ENCODE results near the gene PRKCB. TPM values are rescaled to one million over a fixed set of nuclear protein-coding genes. Genes with fewer than 3 reads are reported as not detected.

The PRKCB gene
- polyA plus RNA-seq, 3 donors, result 3.9 to 4.7 (median 4.3) TPM

DNA sequence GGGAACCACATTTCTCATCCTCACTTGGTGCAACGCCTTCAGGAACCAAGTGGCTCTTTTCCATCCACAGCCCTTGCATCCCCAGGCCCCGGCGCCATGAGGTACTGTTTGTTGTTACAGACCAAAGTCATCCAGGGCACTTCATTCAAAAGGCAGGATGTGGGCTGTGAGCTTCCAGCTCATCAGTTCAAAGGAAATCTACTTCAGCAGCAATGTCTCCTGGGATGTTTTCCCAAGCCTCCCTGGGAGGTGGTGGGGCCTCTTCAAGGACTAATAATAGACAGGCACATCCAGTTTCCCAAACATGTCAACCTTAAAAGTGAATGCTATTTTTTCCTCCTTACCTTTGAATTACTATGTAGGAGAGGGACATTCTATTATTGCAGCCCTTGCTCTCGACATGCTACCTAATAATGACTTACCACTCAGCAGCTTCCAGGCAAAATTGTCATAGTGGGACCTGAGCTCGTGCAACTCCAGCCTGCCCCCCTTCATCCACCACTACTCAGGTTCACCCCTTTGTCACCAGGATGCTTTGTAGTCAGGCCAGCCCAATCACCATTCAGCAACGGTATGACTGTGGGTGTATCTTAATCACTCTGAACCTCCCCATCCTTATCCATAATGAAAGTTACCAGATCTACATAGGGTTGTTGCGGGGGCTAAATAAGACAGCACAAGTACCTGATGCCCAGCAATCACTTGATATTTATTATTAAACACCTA, 1.7 kb upstream of the PRKCB start:
- no peak for DNase-seq (ENCODE audit: low read depth in 3 of 3, low spot score in 2 of 3)

DNA sequence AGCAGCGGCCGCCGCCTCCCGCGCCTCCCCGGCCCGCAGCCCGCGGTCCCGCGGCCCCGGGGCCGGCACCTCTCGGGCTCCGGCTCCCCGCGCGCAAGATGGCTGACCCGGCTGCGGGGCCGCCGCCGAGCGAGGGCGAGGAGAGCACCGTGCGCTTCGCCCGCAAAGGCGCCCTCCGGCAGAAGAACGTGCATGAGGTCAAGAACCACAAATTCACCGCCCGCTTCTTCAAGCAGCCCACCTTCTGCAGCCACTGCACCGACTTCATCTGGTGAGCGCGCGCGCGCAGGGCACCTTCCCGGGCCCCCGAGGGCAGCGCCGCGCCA, 258 bp downstream of the PRKCB start:
- DNase-seq (ENCODE audit: low read depth in 3 of 3, low spot score in 2 of 3), result no peak

DNA sequence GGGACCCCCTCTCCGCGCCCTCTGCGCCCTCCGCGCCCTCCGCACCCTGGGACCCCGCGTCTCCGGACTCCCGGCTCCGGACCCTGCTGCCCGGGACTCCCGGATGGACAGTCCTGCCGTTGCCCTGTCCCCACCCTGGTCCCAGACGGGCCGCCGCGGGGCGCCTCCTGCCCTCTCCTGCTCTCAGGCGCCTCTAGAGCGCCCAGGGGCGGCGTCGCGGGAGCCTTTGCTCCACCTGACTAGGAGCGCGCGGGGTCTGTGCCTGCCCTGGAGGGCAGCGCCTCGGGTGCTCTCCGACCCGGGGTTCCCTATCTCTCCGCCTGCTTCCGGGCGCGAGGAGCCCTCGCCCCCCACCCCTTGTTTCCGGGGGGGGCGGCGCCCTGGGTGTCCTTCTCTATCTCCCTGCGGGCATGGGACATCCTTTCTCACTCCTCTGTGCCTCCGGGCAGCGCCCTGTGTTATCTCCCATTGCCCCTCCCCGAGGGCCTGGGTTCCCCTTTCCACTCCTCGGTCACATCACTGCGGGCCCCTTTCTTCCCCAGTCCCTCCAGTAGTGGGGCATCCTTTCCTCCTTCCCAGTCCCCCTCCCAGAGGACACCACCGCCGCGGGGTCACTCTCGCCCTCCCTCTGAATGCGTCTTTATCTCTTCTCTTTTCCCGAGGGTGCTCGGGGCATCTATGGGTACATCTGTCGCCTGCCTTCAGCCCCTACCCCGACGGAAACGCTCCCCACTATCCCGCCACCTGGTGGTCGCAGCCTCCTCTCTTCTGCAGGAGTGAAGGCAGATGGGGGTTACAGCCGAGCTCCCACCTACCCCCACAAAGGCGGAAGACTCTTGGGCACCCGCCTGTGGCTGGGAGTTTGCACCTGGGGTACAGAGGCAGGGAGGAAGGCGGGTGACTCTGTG, 875 bp downstream of the PRKCB start:
- no peak for DNase-seq (ENCODE audit: low read depth in 3 of 3, low spot score in 2 of 3)

DNA sequence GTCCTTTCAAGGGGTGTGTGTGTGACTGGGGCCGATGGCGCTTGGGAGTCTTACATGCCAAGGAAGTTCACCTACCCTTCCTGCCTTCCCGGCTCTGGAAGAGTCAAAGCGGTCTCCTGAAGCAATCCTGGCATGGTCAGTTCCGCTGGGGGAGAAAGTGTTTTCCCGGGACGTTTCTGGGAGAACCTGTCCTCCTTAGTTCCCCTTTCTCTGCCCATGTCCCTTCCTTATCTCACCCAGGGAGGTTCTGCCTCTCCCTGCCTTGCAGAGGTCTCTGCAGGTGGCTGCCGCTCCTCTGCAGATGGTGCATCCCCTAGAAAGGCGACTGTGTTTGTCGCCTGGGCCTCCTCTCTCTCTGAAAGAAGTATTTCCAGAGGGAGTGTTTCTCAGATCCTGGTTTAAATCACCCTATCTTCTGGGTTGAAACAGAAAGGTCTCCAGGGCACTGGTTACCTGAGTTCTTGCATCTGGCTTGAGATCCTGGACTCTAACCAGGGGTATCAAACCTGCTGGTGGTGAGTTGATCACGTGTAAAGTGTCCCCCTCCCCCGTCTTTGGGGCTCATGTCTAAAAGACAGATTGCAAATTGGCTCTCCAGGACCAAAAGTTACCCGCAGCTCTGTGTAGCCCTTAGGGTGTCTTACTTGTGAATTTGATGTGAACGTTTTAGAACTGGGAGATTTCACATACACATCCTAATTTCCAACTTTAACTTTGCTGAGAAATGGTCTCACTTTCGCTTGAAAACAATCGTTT, 1.9 kb downstream of the PRKCB start:
- DNase-seq (ENCODE audit: low read depth in 3 of 3, low spot score in 2 of 3), result no peak

DNA sequence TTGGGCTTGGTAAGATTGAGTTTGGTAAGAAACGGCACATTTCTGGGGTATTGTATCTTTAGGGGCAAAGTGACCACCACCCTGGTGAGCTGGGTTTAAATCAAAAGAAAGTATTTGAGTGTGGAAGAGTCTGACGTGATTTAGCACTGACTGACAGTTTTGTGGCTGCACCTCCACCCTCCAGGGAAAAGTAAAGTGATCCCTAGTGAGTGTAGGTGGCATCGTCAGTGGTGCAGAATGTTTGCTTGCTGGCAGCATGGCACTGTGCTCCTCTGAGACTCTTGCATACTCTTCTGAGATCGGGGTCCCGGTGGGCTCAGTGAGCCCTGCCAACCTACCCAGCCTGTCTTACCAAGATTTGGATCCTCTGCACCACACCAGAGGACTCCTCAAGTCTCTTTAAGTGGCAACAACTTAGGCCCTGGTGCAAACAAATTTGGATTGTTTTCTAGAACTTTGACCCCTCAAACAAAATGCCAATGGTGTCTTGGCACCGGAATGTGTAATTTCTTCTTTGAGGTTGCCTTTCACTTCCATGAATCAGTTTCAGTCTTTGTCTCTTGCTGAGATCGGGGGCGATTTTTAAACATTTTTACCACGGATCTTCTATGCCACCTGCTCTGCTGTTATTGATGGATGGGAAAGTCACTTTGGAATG, 2.8 kb downstream of the PRKCB start:
- no peak for DNase-seq (ENCODE audit: low read depth in 3 of 3, low spot score in 2 of 3)

DNA sequence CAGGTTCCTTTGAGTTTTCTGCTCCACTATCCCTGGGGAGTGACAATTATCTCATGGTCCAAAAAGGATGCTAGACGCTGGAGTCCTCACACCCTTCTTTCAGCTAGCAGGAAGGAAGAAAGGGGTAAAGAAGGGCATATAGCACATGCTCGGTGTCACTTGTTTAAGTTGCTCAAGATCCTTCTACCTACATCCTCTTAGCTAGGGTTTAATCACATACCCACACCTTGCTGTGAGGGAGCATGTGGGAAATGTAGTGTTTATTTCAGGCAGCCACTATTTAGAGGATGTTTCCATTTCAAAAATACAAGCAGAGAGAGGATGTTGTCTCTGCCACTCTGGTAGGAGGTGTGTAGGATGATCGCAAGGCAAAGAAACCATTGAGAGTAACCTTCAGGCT, 4.5 kb downstream of the PRKCB start:
- no peak for DNase-seq (ENCODE audit: low read depth in 3 of 3, low spot score in 2 of 3)

DNA sequence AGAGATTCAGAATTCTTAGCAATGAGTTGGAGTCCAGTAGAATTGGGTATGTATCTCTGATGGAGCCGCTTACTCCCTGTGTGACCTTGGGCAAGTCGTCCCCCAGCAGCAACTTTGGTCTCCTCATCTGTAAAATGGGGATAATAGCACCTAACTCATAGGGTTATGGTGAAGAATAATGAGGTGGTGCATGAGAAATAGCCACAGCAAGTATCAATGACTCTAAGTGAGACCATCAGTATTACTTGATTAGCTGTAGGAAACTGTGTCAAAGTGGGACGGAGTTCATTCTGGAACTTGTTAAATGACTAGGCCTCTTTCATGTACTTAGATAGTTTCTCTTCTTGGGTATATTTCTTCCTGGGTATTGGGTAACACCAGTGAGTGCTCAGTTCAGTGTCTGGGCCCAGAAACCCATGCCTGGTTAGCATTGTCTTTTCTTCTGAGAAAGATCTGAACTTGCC, 6.4 kb downstream of the PRKCB start:
- no peak for DNase-seq (ENCODE audit: low read depth in 3 of 3, low spot score in 2 of 3)

DNA sequence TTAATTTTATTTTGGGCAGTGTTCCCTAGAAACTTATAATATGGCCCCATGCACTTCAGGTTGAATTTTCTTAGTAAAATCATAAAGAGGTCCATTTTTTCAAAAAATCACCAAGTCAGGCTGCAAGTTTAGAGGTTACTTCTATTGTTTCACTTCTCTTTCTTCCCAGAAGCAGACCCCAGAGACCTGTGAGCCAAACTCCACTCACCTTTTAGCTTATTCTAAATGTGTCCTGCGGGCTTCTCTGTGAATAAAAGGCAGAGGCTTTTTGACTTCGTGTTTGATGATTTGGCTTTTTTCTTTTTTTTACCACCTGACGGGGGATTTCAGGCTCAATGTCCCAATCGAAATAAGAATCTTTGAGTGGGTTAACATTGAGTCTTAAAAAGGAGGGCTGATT, 7.4 kb downstream of the PRKCB start:
- no peak for DNase-seq (ENCODE audit: low read depth in 3 of 3, low spot score in 2 of 3)

DNA sequence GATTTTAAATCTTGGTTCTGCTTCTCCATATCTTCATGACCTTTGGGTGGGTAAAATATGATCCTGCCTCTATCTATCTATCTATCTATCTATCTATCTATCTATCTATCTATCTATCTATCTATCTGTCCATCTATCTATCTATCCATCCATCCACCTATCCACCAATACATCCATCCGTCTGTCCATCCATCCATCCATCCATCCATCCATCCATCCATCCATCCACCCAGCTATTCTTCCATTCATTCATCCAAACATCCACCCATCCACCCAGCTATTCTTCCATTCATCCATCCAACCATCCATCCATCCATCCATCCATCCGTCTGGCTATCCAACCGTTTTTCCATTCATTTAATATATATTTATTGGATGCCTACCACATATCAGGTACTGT, 11.5 kb downstream of the PRKCB start:
- no peak for DNase-seq (ENCODE audit: low read depth in 3 of 3, low spot score in 2 of 3)

DNA sequence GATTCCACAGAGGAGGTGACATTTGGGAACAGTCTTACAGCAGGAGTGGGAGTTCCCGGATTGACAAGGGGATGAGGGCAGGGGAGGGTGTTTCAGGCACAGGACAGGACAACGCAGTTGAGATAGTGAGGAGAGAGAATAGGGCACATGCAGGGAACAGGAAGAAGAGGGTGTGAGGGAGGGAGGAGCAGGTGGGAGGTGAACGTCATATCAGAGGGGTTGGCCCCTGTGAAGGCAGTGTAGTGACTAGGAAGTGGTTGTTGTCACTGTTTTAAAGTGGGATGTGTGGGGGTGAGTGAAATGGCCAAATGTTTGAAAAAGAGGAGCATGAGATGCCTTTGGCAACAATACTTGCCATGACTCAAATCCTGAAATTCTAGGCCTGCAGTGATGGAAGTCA, 12.2 kb downstream of the PRKCB start:
- no peak for DNase-seq (ENCODE audit: low read depth in 3 of 3, low spot score in 2 of 3)

DNA sequence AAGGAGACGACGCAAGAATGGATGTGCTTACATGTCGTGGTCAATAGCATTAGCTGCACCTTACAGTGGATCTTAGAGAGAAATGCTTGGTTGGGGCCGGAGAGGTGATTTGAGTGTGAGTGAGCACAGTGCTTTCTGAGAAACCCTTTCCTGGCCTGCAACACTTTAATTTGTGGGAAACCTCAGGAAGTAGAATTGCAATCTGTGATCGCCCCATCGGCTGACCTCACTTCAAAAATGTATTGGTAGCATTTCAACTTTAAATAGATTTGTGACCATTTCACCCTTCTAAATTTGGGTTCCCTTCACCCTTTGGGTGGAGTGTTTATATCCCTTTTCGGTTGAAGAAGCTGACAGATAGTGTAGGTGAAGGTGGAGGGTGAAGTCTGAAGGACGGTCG, 13.2 kb downstream of the PRKCB start:
- DNase-seq (ENCODE audit: low read depth in 3 of 3, low spot score in 2 of 3), result no peak

DNA sequence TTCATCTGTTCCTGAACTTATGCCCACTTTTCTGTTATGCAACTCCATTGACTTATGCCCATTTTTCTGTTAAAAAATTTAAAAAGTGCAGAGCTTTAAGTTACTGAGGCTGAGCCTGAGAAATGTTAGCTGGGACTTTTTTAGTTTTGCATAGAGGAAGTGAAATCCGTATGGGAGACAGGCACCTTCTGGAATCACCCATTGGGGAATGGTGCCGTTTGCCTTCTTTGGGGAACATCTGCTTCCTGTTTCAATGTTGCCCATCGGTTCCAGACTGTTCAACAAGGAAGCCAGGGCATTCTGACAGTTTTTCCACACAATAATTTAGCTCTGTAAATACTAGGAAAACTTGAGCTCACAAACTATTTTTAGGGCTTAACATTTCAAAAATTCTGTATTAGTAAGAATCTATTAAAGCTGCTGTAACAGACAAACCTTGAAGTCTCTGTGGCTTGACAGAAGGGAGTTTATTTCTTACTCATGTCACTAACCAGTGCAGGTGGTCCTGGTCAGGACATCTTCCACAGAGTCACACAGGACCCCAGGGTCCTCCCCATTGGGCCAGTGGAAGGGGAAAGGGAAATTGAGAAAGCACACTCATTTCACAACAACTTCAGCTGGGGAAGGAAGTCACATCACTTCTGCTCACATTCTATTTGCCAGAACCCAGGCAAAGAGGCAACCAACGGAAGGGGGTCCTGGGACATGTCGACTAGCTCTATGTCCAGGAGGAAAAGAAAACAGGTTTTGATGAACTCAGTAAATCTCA, 17.2 kb downstream of the PRKCB start:
- DNase-seq (ENCODE audit: low read depth in 3 of 3, low spot score in 2 of 3), result no peak

DNA sequence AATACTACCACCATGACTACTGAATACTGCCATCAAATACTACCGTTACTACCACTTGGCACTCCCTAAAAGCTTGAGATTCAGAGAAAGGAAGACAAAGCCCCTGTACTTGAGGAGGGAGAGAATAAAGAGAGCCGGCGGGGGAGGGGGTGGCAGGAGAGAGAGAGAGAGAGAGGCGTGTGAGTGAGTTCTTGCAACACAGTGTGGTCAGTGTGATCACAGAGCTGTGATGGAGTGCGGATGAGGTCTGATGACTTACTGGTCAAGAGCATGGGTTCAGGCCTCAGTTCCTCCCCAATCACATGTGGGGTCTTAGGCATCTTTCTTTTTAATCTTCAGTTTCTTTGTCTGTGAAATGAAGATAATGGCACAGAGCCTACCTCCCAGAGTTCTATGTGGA, 19.2 kb downstream of the PRKCB start:
- DNase-seq (ENCODE audit: low read depth in 3 of 3, low spot score in 2 of 3), result no peak

DNA sequence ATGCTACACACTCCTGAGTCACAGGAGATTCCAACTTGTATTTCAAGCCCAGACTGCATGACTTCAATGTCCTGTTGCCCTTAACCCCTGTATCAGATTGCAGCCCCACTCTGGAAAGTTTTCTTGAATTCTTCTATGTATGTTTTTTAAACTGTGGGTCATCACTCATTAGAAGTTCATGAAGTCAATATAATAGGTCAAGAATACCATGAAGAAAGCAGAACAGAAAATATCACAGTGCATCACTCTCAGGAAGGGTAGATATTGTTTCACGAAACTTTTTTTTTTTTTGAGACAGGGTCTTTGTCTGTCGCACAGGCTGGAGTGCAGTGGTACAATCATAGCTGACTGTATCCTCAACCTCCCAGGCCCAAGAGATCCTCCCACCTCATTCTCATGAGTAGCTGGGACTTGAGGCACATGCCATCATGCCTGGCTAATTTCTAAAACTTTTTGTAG, 20.5 kb downstream of the PRKCB start:
- no peak for DNase-seq (ENCODE audit: low read depth in 3 of 3, low spot score in 2 of 3)

DNA sequence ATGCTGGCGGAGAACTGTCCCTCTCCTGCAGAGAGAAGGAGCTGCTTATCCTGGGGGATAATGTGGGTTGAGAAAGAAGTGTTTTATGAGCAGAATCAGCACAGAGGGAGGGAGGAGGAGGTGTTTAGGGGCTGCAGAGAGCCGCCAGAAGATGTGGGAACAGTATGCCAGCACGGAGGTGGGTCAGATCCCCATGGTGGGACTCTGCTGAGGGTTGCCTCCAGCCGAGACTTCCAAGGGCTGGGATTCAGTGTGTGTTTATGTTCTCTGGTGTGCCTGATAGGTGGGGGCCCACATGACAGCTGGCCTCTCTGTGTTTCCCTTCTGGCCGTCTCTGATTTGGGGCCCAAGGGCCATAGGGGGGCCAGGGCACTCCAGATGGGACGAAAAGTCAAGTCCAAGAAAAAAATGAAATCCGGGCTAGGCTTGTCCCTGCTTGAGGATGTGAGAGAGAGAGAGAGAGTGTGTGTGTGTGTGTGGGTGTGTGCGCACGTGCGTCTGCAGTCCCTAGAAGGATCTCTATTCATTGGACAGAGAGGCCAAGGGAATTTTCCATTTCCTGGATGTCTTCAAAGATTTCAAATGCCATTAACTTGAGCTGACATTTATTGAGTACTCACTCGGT, 21.6 kb downstream of the PRKCB start:
- DNase-seq (ENCODE audit: low read depth in 3 of 3, low spot score in 2 of 3), result no peak

DNA sequence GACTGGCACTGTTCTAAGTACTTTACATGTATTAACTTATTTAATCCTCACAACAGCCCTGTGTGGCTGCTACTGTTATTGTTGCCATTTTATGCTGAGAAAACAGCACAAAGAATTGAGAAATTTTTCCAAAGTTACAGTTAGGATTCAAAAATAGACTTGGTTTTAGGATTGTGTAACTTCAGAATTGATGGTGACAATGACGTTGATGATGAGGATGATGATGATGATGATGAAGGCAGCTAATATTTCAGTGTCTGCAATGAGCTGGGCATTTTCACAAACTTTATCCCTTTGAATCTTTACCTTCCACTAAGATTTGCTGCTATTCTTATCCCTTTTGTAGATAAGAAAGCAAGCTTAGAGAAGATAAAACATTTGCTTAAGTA, 22.1 kb downstream of the PRKCB start:
- no peak for DNase-seq (ENCODE audit: low read depth in 3 of 3, low spot score in 2 of 3)

DNA sequence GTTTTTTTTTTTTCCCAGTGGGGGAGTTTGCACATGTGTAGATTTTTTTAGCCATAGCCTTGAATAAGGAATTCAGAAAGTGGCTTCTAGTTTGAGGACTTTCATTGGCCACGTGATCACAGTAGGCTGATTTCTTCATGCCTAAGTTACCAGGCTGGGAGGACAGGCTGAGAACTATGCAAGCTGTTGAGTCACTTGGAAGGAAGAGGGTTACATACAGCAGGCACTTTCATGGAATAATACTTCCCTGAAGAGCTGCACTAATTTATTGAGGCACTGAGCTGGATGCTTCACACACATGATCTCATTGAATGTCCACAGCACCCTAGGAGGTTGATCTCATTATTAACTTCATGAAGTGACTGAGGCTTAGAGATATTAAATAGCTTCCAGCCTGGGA, 22.8 kb downstream of the PRKCB start:
- no peak for DNase-seq (ENCODE audit: low read depth in 3 of 3, low spot score in 2 of 3)

DNA sequence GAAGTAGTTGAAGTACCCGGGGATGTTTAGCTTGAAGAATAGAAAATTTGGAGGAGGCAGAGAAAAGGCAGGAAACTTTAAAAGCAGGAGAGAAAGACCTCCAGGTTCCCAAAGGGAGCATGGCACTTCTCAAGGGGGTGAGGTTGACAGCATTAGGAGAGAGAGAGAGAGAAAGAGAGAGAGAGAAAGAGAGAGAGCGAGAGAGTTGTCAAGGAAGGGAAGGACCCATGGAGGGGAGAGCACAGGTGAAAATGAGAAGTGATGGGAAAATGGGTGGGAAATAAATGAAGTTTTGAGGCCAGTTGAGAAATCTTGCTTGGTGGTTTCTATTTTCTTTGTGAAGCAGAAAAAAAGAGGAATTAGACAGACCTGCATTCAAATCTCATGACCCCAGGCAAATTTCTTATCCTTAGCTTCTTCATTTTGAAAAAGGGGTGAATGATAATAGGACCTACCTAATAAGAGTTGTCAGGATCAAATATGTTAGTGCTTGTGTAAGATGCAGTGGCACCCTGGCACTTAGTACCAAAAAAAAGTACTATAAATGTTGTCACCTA, 24.0 kb downstream of the PRKCB start:
- no peak for DNase-seq (ENCODE audit: low read depth in 3 of 3, low spot score in 2 of 3)

DNA sequence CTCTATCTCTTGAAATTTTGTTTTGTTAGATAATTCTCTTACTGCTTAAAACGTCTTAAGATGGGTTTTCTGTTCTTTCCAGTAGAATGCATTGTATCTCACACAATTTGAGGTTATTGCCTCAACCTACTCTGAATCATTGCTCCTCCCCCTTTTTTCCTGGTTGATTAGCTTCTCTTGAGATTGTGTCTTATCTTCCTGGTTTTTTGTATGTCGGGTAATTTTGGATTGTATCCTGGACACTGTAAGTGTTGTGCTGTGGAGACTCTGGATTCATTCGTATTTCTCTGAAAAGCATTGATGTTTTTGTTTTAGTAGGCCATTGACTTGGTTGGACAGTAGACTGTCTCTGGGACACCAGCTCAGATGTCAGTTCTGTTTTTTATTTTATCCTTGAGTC, 26.1 kb downstream of the PRKCB start:
- no peak for DNase-seq (ENCODE audit: low read depth in 3 of 3, low spot score in 2 of 3)
